DMS153 (cell line): ENCODE data around the gene HOXC6.

ENCODE experiments used
- DNase-seq: peaks from one replicate; lab custom pipeline; 2025; lab: John Stamatoyannopoulos, UW

The HOXC6 gene

DNA sequence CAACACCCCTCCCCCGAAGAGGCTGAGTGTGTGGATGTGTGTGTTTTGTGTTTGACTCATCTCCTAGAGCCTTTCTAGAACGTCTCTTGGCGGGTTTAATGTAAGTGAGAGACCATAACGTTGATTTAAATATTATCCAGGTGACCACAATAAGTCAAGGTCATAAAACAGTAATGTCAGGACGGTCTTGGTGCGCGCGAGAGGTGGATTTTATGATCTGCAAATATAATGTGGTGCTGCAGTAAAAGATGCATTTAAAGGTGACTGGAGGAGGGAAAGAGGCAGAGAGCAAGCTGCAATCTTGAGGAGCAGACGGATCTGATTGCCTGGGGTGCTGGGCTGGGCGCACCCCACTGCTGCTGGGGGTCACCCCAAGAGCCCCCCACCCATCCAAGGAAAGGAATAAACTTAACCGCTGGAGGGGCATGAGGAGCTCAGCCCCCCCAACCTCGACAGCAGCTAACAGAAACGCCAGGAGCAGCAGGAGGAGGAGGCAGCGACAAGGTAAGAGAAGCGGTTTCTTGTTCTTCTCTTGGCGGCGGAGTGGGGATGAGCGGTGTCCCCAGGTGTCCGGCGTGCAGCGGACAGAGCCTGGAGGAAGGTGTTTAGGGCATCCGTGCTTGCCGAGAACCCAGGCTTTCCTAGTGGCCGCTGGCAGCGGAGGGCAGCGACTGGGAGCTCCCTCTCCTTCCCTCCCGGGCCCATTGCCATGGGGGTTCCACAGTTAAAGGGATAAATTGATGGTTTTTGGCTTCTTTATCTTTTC is 37.7 kb upstream of the HOXC6 start:
- DNase-seq, result peak; percentile 26

DNA sequence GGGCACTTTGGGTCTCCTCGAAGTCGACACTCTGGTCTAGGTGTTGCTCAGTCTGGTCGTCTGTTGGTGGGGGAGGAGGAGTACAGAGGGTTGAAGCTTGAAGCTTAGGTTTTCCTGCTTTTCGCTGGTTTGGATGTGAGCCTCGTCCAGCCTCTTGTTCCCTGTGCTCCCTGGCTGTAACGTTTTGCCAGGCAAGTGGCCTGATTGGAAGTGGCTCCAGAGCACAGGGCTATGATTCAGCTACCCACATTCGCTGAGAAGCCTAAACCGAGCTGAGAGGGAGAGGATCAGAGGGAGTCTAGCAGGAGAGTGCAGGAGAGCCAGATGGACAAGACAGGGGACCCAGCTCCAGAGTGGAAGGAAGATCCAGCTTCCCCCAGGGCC is 37.2 kb upstream of the HOXC6 start:
- no peak for DNase-seq

DNA sequence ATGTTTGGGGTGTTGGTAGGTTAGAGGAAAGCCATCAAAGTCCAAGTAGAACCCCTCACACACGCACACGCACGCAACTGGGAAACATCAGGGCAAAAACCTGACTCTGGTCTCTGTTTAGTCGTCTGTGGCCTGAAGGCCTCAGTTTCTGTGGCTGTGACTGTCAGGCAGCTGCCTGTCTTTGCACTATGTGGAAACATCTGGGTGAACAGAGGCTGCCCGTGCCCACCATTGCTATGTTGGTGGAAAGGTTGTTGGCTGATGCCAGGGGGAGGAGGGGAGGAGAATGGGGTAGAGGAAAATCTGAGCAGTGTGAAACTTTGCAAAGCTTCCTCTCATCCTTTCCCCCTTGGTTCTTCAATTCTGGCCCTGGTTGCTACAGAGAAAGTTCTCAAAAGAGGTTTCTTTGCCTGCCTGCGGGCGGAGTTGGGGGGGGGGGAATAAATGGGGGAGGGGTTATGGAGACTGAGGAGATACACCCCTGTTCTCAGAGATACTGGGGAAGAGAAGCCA is 35.8 kb upstream of the HOXC6 start:
- DNase-seq, result no peak

DNA sequence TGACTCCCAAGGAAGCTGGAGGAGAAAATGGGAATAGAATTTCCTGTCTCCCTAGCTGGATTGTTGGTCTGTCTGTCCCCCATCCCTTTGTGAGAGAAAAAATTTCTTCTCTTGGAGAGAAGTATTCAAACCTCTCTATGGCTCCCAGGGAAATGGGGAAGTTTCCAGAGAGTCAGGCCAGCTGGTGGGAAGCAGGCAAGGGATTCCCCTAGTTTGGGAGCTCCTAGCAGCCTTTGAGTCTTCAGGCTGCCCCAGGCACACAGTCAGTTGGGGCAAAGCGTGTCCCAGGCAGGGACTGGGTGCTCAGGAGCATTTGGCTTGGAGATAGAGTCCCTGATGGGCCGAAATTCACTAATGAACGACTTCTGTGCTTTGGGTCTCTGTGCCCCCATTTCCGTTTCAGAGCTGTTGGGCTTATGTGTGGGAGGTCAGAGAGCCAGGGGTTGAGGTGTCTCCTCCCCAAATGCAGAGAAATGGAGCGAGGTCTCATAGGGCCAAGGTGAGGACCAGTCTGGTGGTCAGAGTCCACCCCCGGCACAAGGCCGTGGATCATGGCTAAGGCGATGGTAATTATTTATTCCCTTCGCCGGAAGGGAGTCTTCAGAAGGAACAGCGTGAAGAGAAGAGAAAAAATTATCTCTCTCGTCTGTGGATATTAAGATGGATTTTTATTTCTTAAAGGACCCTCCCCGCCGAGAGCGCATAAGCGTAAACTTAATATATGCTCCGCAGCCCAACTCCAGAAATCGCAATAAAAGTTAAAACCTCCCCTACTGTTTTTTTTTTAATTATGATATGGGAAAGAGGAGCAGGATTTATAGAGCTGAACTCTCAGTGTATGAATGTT is 34.9 kb upstream of the HOXC6 start:
- DNase-seq, result no peak

DNA sequence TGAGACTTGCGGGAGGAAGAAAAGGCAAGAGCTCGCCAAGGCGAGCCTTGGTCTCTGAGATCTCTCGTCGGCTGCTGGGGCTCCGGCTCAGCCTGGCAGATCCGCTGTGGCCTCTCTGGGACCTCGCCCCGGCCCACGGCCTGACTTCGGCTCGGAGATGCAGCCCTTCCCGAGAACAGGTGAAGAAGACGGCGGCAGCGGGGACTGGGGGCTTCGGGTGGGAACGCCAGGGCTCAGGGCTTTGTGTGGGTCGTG is 34.3 kb upstream of the HOXC6 start:
- DNase-seq, result no peak

GRCh38 chr12:53994264-53995001 is 33.8 kb upstream of the HOXC6 start:
- DNase-seq, result no peak

GRCh38 chr12:53995002-53995377 is 33.2 kb upstream of the HOXC6 start:
- no peak for DNase-seq

DNA sequence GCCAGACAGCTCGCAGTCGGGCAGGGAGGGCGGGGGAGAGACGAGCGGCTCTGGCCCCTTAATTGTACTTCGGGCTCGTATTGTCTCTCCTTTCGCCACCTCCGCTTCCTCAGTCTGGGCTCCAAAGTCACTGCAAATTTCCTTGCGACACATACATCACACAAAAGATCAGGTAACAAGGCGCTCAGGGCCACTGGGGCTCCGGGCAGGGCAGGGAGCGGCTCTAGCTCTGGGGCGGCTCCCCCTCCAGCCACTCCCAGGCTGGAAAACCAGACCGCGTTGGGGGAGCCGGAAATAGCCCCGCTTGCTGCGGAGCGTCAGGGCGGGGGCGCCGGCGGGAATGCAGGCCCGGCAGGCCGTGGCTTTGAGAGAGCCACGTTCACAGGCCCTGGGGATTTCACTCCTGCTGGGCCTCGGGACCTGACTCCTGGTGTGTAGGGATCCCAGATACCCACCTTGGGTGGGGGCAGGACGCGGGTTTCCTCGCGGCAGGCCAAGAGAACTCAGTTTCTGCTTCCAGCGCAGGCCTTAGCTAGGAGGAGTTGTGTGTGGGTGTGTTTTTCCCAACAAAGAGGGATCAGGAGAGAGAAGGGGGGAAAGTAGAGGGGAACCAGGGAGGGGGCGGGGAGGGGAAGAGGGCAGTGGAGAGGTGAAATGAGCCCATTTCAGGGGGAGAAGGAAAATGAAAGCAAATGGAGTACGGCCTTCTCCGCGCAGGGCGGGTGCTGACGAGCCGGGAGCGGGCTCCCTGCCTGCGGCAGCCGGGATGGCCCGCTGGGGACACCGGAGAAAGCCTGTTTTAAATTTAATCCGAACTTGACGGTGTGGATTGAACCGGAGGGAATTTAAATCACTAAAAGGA is 32.6 kb upstream of the HOXC6 start:
- DNase-seq, result no peak

- no peak for DNase-seq
Measured at GRCh38 chr12:53996240-53997203, 31.7 kb upstream of the HOXC6 start.

- DNase-seq, result no peak
Measured at GRCh38 chr12:53997204-53998109, 30.8 kb upstream of the HOXC6 start.

DNA sequence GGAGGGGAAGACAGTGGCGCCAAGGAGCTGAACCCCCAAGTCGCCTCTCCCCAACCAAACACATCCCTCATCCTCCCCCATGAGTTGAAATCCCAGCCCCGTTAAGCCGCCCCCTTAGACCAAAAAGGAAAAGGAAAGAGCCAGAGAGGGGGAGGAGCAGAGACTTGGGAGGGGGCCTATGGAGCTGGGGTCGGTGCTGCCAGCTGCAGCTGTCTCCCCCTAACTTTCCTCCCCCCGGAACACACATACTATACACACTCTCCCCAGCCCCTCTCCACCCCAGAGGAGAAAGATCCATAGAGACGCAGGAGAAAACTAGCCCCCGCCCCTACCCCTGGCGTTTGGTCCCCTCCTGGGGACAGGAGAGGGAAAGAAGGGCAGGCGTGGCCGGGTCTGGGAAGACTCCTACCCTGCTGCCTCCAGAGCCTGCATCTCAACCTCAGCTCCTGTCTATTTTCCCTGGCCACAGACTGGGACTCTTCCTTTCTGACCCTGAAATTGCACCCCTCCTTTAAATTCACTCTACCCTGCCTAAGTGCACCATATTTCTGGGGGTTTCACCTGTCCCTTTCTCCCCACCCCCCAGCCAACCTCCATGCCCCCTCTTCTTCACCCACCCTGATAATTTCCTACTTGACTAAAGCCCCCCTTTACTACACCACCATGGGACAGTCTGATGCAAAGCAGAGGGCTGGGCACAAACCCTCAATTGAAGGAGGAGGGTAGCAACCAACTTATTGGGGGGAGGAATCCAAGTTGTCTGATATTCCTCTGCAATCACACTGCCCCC is 29.9 kb upstream of the HOXC6 start:
- DNase-seq, result no peak

- DNase-seq, result no peak
Measured at GRCh38 chr12:53998900-53999236, 29.4 kb upstream of the HOXC6 start.

DNA sequence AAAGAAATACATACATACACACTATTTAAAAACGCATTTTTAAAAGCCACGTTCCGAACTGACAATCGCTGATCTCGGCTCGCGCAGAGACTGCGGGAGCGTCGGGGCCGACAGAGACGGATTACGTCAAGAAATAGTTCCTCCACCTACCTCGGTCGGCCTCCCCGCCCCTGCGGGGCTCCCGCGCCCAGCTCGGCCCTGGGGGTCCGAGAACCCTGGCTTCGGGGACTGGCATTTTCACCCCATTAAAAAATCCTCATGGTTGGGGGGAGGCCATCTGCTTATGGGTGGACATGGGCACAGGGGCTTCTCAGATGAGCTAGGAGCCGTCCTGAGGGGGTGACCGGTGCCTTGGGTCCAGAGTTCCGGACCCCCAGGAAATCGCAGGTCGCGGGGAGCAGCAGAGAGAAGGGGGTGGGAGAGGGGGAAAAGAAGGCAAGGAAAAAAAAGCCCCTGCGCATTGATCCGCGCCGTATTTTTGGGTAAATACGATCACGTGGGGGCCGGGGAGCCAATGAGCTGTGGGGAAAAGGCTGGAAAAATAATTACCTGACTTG is 28.6 kb upstream of the HOXC6 start:
- DNase-seq, result no peak

DNA sequence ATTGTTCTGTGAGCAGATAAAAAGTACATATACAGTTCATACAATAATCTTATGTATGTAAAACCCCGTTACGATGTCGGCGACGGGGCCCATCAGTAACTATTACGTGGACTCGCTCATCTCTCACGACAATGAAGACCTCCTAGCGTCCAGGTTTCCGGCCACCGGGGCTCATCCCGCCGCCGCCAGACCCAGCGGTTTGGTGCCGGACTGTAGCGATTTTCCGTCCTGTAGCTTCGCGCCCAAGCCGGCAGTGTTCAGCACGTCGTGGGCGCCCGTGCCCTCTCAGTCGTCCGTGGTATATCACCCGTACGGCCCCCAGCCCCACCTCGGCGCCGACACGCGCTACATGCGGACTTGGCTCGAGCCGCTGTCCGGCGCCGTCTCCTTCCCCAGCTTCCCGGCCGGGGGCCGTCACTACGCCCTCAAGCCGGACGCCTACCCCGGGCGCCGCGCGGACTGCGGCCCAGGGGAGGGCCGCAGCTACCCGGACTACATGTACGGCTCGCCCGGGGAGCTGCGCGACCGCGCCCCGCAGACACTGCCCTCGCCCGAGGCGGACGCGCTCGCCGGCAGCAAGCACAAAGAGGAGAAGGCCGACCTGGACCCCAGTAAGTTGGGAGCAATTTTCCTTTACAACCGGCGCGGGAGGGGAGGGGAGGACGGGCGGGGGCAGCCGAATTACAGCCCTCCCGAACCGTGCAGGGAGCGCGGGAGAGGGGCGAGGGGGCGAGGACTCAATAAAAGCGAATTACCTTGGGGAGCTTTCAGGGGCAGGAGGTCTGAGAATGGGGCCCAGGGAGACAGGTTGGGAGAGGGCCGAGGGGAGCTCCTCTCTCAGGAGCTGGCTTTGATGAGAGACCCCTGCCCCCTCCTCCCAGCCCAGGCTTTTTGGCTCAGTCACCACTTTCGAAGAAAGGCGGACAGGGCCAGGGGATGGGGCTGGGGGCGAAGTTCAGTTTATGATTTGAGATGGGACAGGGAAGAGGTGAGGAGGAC is 27.8 kb upstream of the HOXC6 start, which contains the start of gene HOXC9:
Gene HOXC9 (plus strand): TSS at position 46 of the 999 bp plus-strand sequence. CDS start 28 bp downstream, at position 74.
- no peak for DNase-seq

DNA sequence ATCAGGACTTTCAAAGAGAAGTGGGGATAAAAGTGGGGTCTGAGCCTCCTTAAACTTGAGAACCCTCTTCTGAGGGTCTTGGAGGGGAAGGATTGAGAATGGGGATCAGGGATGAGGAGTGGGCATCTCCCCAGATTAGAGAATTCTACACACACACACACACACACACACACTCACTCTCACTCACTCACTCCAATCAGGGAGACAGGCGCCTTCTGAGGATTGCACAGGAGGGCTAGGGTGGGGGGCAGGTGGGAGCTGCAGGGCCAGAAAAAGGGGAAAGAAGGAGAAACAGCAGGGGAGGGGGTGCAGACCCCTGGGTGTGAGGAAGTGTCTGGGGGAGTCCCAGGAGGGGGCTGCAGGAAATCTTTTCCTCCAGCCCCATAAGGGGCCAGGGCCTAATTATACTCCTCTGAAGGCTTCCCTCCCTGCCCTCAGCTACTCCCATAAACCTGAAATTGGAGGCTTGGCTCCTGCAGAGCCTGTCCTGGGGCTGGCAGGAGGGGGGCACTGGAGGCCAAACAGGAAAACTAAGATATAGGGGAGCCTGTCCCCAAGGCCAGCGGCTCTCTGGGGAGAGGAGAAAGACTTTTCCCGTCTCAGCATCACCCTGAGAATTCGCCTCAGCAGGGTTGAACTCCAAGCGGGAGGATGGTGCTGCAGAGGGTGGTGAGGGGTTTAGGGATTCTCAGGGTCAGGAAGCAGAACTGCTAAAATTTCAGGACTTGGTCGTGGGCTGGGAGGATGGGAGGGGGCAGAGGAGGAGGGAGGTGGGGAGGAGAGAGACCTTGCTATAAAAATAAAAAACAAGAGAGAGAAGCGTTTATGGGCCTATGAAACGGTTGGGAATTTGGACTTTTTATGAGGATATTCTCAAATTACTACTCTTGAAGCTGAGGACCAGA is 26.7 kb upstream of the HOXC6 start:
- DNase-seq, result no peak

- DNase-seq, result no peak
Measured at GRCh38 chr12:54002278-54002914, 25.8 kb upstream of the HOXC6 start.
